SK-N-SH treated with all-trans-retinoic acid at 6 μM for 48 hours (cell line): ENCODE measurements around the gene R3HDM2.

Source experiments
- ATAC-seq: fragments of 200-7000 bp; cut with Tn5 transposase; 3 replicates; pipeline ENCODE4 v1.9.1; 2020; ENCODE audit warnings: mild to moderate bottlenecking, moderate library complexity
- ARNTL ChIP-seq: fragments of 450-650 bp; formaldehyde crosslinking; IDR thresholded peaks from 2 replicates; pipeline ENCODE4 v1.5.0; 2020; ENCODE audit warnings: low read depth, mild to moderate bottlenecking, moderate library complexity, borderline replicate concordance
- BACH2 ChIP-seq: fragments of 250-450 bp; sonication (Bioruptor Pico); IDR thresholded peaks from 2 replicates; pipeline ENCODE4 v1.9.0; 2021; ENCODE audit warnings: mild to moderate bottlenecking, borderline replicate concordance
- CSDC2 ChIP-seq: fragments of 250-450 bp; sonication (Bioruptor Pico); IDR thresholded peaks from 2 replicates; pipeline ENCODE4 v1.5.0; 2020; ENCODE audit warnings: mild to moderate bottlenecking, moderate library complexity
- ESRRG ChIP-seq: fragments of 250-450 bp; sonication (Bioruptor Pico); IDR thresholded peaks from 2 replicates; pipeline ENCODE4 v1.6.1; 2021; ENCODE audit warnings: mild to moderate bottlenecking
- GLIS3 ChIP-seq: fragments of 250-450 bp; sonication (Bioruptor Pico); IDR thresholded peaks from 2 replicates; pipeline ENCODE4 v1.5.0; 2020; ENCODE audit warnings: mild to moderate bottlenecking, moderate library complexity
- ISL1 ChIP-seq: fragments of 250-450 bp; sonication (Bioruptor Pico); IDR thresholded peaks from 2 replicates; pipeline ENCODE4 v2.1.2; 2022; ENCODE audit warnings: mild to moderate bottlenecking, moderate library complexity
- OSR1 ChIP-seq: fragments of 250-450 bp; sonication (Bioruptor Pico); IDR thresholded peaks from 2 replicates; pipeline ENCODE4 v1.8.0; 2022; ENCODE audit warnings: moderate library complexity, mild to moderate bottlenecking, inconsistent platforms
- PPARA ChIP-seq: fragments of 250-450 bp; sonication (Bioruptor Pico); IDR thresholded peaks from 2 replicates; pipeline ENCODE4 v1.5.0; 2020; ENCODE audit warnings: mild to moderate bottlenecking, borderline replicate concordance
- RARB ChIP-seq: fragments of 250-450 bp; sonication (Bioruptor Pico); IDR thresholded peaks from 2 replicates; pipeline ENCODE4 v1.8.0; 2021; ENCODE audit warnings: mild to moderate bottlenecking, moderate library complexity
- SNAI2 ChIP-seq: fragments of 250-450 bp; sonication (Bioruptor Pico); IDR thresholded peaks from 2 replicates; pipeline ENCODE4 v1.5.0; 2020; ENCODE audit warnings: mild to moderate bottlenecking, moderate library complexity
- TCF4 ChIP-seq: fragments of 250-450 bp; sonication (Bioruptor Pico); IDR thresholded peaks from 2 replicates; pipeline ENCODE4 v1.8.0; 2021; ENCODE audit warnings: mild to moderate bottlenecking, moderate library complexity, borderline replicate concordance
- TOX ChIP-seq: fragments of 250-450 bp; sonication (Bioruptor Pico); IDR thresholded peaks from 2 replicates; pipeline ENCODE4 v1.8.0; 2021; ENCODE audit warnings: mild to moderate bottlenecking, moderate library complexity, borderline replicate concordance
- ZFP3 ChIP-seq: fragments of 250-450 bp; sonication (Bioruptor Pico); IDR thresholded peaks from 2 replicates; pipeline ENCODE4 v1.5.0; 2020; ENCODE audit warnings: mild to moderate bottlenecking, moderate library complexity
- ZFP30 ChIP-seq: fragments of 450-650 bp; formaldehyde crosslinking; IDR thresholded peaks from 2 replicates; pipeline ENCODE4 v1.5.0; 2022; ENCODE audit warnings: mild to moderate bottlenecking, moderate library complexity
- ZNF565 ChIP-seq: fragments of 450-650 bp; formaldehyde crosslinking; conservative IDR thresholded peaks from 2 replicates; pipeline ENCODE4 v1.5.0; 2020; ENCODE audit warnings: low read depth, mild to moderate bottlenecking, moderate library complexity
- ZNF70 ChIP-seq: fragments of 450-650 bp; formaldehyde crosslinking; IDR thresholded peaks from 2 replicates; pipeline ENCODE4 v1.5.0; 2020; ENCODE audit warnings: mild to moderate bottlenecking, moderate library complexity
- TF ChIP-seq, protein P1 (sequence below): fragments of 250-450 bp; sonication (Bioruptor Pico); IDR thresholded peaks from 2 replicates; pipeline ENCODE4 v1.8.0; 2020; ENCODE audit warnings: mild to moderate bottlenecking, moderate library complexity, borderline replicate concordance
- TF ChIP-seq, protein P2 (sequence below): fragments of 250-450 bp; sonication (Bioruptor Pico); IDR thresholded peaks from 2 replicates; pipeline ENCODE4 v1.8.0; 2021; ENCODE audit warnings: low read depth, mild to moderate bottlenecking, moderate library complexity, borderline replicate concordance
- TF ChIP-seq, protein P3 (sequence below): fragments of 250-450 bp; sonication (Bioruptor Pico); IDR thresholded peaks from 2 replicates; pipeline ENCODE4 v1.5.1; 2021; ENCODE audit warnings: mild to moderate bottlenecking, moderate library complexity
- TF ChIP-seq, protein P4 (sequence below): fragments of 250-450 bp; sonication (Bioruptor Pico); IDR thresholded peaks from 2 replicates; pipeline ENCODE4 v1.5.1; 2020; ENCODE audit warnings: low read depth, mild to moderate bottlenecking, moderate library complexity

Gene R3HDM2

DNA sequence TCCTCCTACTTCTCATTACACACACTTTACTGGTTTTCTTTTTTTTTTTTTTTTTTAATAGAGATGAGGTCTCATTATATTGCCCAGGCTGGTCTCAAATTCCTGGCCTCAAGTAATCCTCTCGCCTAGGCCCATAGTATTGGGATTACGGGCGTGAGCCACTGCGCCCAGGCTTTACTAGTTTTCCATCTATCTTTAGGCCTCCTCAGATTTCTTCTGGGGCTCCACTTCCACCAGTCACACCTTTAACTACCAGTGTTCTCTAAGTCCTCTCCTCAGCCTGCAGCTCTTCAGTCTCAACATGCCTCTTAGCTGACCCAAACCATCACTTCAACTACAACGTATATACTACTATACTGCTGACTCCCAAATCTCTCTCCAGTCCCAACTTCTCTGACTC, 10.4 kb downstream of the R3HDM2 start:
- no peak for ATAC-seq
- TF ChIP-seq, protein P1, sequence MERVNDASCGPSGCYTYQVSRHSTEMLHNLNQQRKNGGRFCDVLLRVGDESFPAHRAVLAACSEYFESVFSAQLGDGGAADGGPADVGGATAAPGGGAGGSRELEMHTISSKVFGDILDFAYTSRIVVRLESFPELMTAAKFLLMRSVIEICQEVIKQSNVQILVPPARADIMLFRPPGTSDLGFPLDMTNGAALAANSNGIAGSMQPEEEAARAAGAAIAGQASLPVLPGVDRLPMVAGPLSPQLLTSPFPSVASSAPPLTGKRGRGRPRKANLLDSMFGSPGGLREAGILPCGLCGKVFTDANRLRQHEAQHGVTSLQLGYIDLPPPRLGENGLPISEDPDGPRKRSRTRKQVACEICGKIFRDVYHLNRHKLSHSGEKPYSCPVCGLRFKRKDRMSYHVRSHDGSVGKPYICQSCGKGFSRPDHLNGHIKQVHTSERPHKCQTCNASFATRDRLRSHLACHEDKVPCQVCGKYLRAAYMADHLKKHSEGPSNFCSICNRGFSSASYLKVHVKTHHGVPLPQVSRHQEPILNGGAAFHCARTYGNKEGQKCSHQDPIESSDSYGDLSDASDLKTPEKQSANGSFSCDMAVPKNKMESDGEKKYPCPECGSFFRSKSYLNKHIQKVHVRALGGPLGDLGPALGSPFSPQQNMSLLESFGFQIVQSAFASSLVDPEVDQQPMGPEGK (CRISPR knock-in tag), result no peak
- TF ChIP-seq ISL1 (CRISPR knock-in tag) (no peak), ZNF70 (CRISPR knock-in tag) (no peak), ARNTL (CRISPR knock-in tag) (no peak), OSR1 (no peak), TOX (CRISPR knock-in tag) (no peak)
- TF ChIP-seq, protein P2, sequence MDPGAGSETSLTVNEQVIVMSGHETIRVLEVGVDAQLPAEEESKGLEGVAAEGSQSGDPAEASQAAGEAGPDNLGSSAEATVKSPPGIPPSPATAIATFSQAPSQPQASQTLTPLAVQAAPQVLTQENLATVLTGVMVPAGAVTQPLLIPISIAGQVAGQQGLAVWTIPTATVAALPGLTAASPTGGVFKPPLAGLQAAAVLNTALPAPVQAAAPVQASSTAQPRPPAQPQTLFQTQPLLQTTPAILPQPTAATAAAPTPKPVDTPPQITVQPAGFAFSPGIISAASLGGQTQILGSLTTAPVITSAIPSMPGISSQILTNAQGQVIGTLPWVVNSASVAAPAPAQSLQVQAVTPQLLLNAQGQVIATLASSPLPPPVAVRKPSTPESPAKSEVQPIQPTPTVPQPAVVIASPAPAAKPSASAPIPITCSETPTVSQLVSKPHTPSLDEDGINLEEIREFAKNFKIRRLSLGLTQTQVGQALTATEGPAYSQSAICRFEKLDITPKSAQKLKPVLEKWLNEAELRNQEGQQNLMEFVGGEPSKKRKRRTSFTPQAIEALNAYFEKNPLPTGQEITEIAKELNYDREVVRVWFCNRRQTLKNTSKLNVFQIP (CRISPR knock-in tag), result no peak
- TF ChIP-seq, all 23 proteins: peak for 0

DNA sequence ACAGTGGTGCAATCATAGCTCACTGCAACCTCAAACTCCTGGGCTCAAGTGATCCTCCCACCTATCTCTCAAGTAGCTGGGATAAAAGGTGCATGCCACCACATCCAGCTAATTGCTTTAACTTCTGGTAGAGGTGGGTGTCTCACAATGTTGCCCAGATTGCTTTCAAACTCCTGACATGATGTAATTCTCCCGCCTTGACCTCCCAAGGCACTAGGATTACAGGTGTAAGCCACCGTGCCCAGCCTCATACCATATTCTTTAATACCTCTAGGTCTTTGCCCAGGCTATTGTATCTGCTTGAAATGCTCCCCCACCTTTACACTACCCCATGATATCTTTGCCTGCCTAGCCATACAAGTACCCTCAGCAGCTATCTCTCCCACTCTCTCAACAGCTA, 11.3 kb downstream of the R3HDM2 start:
- ATAC-seq, result no peak
- TF ChIP-seq BACH2 (CRISPR knock-in tag), result no peak
- no peak for TF ChIP-seq ISL1 (CRISPR knock-in tag)
- no peak for TF ChIP-seq ESRRG (CRISPR knock-in tag)
- TF ChIP-seq, protein P3, sequence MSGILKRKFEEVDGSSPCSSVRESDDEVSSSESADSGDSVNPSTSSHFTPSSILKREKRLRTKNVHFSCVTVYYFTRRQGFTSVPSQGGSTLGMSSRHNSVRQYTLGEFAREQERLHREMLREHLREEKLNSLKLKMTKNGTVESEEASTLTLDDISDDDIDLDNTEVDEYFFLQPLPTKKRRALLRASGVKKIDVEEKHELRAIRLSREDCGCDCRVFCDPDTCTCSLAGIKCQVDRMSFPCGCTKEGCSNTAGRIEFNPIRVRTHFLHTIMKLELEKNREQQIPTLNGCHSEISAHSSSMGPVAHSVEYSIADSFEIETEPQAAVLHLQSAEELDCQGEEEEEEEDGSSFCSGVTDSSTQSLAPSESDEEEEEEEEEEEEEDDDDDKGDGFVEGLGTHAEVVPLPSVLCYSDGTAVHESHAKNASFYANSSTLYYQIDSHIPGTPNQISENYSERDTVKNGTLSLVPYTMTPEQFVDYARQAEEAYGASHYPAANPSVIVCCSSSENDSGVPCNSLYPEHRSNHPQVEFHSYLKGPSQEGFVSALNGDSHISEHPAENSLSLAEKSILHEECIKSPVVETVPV (CRISPR knock-in tag), result no peak
- no peak for TF ChIP-seq TOX (CRISPR knock-in tag)
- TF ChIP-seq GLIS3 (CRISPR knock-in tag), result no peak
- TF ChIP-seq SNAI2 (CRISPR knock-in tag), result no peak
- no peak for TF ChIP-seq RARB (CRISPR knock-in tag)
- no peak for TF ChIP-seq ZFP30 (CRISPR knock-in tag)

DNA sequence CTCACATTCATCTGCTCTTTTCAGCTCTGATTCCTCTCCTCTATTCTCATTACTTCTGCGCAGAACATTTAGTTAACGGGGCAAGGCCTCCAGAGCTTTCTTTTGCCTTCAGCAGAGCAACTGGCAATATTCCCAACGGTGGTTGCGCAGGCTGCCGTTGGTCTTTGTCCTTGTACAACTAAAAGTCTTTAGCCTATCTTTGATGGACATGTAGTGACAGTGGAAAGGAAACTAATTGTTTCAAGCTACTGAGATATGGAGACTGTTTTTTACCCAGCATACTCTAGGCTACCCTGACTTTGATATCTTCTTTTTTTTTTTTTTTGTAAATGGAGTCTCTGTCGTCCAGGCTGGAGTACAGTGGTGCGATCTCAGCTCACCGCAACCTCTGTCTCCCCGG, 12.6 kb downstream of the R3HDM2 start:
- TF ChIP-seq CSDC2, result no peak
- TF ChIP-seq ZNF565, result no peak
- TF ChIP-seq TCF4 (CRISPR knock-in tag), result no peak
- TF ChIP-seq, protein P3 (CRISPR knock-in tag), result no peak
- TF ChIP-seq GLIS3 (CRISPR knock-in tag), result no peak
- TF ChIP-seq ARNTL (CRISPR knock-in tag), result no peak
- TF ChIP-seq PPARA (CRISPR knock-in tag), result no peak
- TF ChIP-seq SNAI2 (CRISPR knock-in tag), result no peak
- TF ChIP-seq ZFP30 (CRISPR knock-in tag), result no peak
- TF ChIP-seq ZFP3 (CRISPR knock-in tag), result no peak
- TF ChIP-seq TOX (CRISPR knock-in tag), result no peak
- no peak for TF ChIP-seq ESRRG (CRISPR knock-in tag)
- TF ChIP-seq, protein P2 (CRISPR knock-in tag), result no peak
- TF ChIP-seq, protein P4, sequence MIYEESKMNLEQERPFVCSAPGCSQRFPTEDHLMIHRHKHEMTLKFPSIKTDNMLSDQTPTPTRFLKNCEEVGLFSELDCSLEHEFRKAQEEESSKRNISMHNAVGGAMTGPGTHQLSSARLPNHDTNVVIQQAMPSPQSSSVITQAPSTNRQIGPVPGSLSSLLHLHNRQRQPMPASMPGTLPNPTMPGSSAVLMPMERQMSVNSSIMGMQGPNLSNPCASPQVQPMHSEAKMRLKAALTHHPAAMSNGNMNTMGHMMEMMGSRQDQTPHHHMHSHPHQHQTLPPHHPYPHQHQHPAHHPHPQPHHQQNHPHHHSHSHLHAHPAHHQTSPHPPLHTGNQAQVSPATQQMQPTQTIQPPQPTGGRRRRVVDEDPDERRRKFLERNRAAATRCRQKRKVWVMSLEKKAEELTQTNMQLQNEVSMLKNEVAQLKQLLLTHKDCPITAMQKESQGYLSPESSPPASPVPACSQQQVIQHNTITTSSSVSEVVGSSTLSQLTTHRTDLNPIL (CRISPR knock-in tag), result no peak
- no peak for TF ChIP-seq ZNF70 (CRISPR knock-in tag)
- TF ChIP-seq RARB (CRISPR knock-in tag), result no peak
- no peak for TF ChIP-seq OSR1
- TF ChIP-seq, protein P1 (CRISPR knock-in tag), result no peak
- TF ChIP-seq ISL1 (CRISPR knock-in tag), result no peak
- TF ChIP-seq BACH2 (CRISPR knock-in tag), result no peak
- ATAC-seq, result no peak
